ENCODE measurements around the gene TFEB. TPM values are rescaled to one million over a fixed set of nuclear protein-coding genes. Genes with fewer than 3 reads are reported as not detected.

Gene TFEB
- total and polyA plus RNA-seq, 2 of the 8 experiments (the other 6 are each of a cell fraction or from before 2014, with no cell fraction given): 2.3 to 6.7 TPM

DNA sequence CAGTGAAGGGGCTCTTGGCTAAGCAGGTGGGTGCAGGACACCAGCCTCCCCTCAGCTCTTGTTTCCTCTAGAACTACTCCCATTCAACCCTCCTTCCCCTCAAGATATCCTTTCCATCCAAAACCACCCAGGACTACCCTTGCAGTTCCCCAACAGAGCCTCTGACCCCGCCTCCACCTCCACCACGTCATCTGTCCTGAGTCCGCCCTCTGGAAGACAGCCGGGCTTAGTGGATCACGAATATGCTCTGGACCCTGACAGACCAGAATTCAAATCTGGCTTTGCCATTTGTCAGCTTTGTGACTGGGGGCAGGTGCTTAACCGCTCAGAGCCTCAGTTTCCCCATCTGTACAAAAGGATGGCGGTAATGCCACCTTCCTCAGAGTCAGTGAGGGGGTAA is 31.4 kb downstream of the TFEB start (continued):
- no peak for TF ChIP-seq ASH2L (IDR thresholded peaks at IDR 0.05; ENCODE audit: low read length)
- no peak for TF ChIP-seq FOSL1 (IDR thresholded peaks at IDR 0.05; ENCODE audit: insufficient read depth, low read depth, low read length)
- TF ChIP-seq MAFK (IDR thresholded peaks at IDR 0.05; ENCODE audit: low read depth, low read length): no peak
- no peak for TF ChIP-seq KDM4A (IDR thresholded peaks at IDR 0.05; ENCODE audit: low read depth, low read length, severe bottlenecking)
- no peak for TF ChIP-seq NANOG (IDR thresholded peaks at IDR 0.05; ENCODE audit: insufficient read depth, low read depth, low read length, poor library complexity, severe bottlenecking)
- no peak for TF ChIP-seq RXRA (IDR thresholded peaks at IDR 0.05; ENCODE audit: insufficient read depth, low read depth, low read length)
